IMR-90 (cell line): Measurements from ENCODE around the gene TSG101. TPM values are rescaled to one million over a fixed set of nuclear protein-coding genes. Genes with fewer than 3 reads are reported as not detected.

Source experiments
- ATAC-seq: fragments of 200-7000 bp; cut with Tn5 transposase; 2 replicates; pipeline ENCODE4 v1.9.1; 2020; ENCODE audit warnings: low read depth, mild to moderate bottlenecking, moderate library complexity
- BruUV-seq: library from RNA; stranded (reverse); fragments of 400-500 nt; replicated peaks from 2 replicates; lab custom pipeline; 2021; lab: Mats Ljungman, UMichigan
- CTCF ChIA-PET: fragments of 300-600 bp; formaldehyde crosslinking; extraction: SDS; loops from one replicate; lab custom pipeline; 2021; ENCODE audit warnings: antibody characterized with exemption; lab: Yijun Ruan, JAX
- POLR2A ChIA-PET: fragments of 300-600 bp; sonication (Branson Sonifier 250); formaldehyde crosslinking; loops from one replicate; lab custom pipeline; 2022; ENCODE audit warnings: antibody characterized with exemption; ENCODE audit not compliant: unreplicated experiment; lab: Charles Lee
- DNase-seq: peaks from one replicate; pipeline ENCODE4 v3.0.0; 2013
- H2AFZ ChIP-seq: replicated peaks from 2 replicates; pipeline ENCODE3; 2013; ENCODE audit warnings: low read length, mild to moderate bottlenecking; ENCODE audit not compliant: poor library complexity
- H2AK5ac ChIP-seq: 2 replicates; pipeline ENCODE4 v1.6.1; 2013; ENCODE audit warnings: low read depth, low read length, inconsistent platforms
- H2AK9ac ChIP-seq: replicated peaks from 2 replicates; pipeline ENCODE3; 2013; ENCODE audit warnings: mild to moderate bottlenecking, low read depth, low read length, moderate library complexity; ENCODE audit not compliant: poor library complexity
- H2BK120ac ChIP-seq: 2 replicates; pipeline ENCODE4 v1.6.1; 2013; ENCODE audit warnings: low read depth, low read length, inconsistent platforms
- H2BK15ac ChIP-seq: 3 replicates; pipeline ENCODE4 v1.6.1; 2013; ENCODE audit warnings: low read depth, low read length, inconsistent platforms
- H2BK20ac ChIP-seq: 2 replicates; pipeline ENCODE4 v1.6.1; 2013; ENCODE audit warnings: low read depth, mild to moderate bottlenecking, inconsistent platforms, low read length, moderate library complexity
- H2BK5ac ChIP-seq: 2 replicates; pipeline ENCODE4 v1.6.1; 2013; ENCODE audit warnings: mild to moderate bottlenecking, low read depth, low read length, inconsistent platforms; ENCODE audit not compliant: poor library complexity, severe bottlenecking
- H3K14ac ChIP-seq: replicated peaks from 2 replicates; pipeline ENCODE4 v1.6.1; 2013; ENCODE audit warnings: low read depth, low read length, inconsistent platforms
- H3K18ac ChIP-seq: 2 replicates; pipeline ENCODE4 v1.6.1; 2013; ENCODE audit warnings: low read depth, low read length, control low read depth
- H3K23ac ChIP-seq: 2 replicates; pipeline ENCODE4 v1.6.1; 2013; ENCODE audit warnings: low read depth, low read length, inconsistent platforms
- H3K27ac ChIP-seq: 2 replicates; pipeline ENCODE4 v1.5.1; 2013; ENCODE audit warnings: mild to moderate bottlenecking, control low read depth, low read length; ENCODE audit not compliant: insufficient read depth
- H3K27me3 ChIP-seq: 2 replicates; pipeline ENCODE4 v1.6.1; 2013; ENCODE audit warnings: low read length; ENCODE audit not compliant: control insufficient read depth, insufficient read depth
- H3K36me3 ChIP-seq: 2 replicates; pipeline ENCODE4 v1.6.1; 2013; ENCODE audit warnings: low read length, mixed read lengths; ENCODE audit not compliant: control insufficient read depth, insufficient read depth
- H3K4ac ChIP-seq: 2 replicates; pipeline ENCODE4 v1.6.1; 2013; ENCODE audit warnings: low read depth, low read length, inconsistent platforms
- H3K4me1 ChIP-seq: 2 replicates; pipeline ENCODE4 v1.6.1; 2013; ENCODE audit warnings: low read length, mixed read lengths; ENCODE audit not compliant: control insufficient read depth, insufficient read depth
- H3K4me2 ChIP-seq: 2 replicates; pipeline ENCODE4 v1.6.1; 2013; ENCODE audit warnings: low read depth, mild to moderate bottlenecking, control low read depth, low read length, moderate library complexity
- H3K4me3 ChIP-seq: 2 replicates; pipeline ENCODE4 v1.5.1; 2013; ENCODE audit warnings: low read depth, mild to moderate bottlenecking, control low read depth, low read length, moderate library complexity; ENCODE audit not compliant: insufficient read depth
- H3K56ac ChIP-seq: 2 replicates; pipeline ENCODE4 v1.6.1; 2013; ENCODE audit warnings: low read length, inconsistent platforms; ENCODE audit not compliant: insufficient read depth; ENCODE audit errors: extremely low read depth
- H3K79me1 ChIP-seq, 2 experiments: 2 replicates each; pipeline ENCODE4 v1.6.1; 2013; ENCODE audit warnings: low read length in 2 of 2, inconsistent platforms in 1 of 2, low read depth in 1 of 2
- H3K9ac ChIP-seq: 2 replicates; pipeline ENCODE4 v1.6.1; 2013; ENCODE audit warnings: low read depth, low read length, control low read depth
- H3K9me1 ChIP-seq: 2 replicates; pipeline ENCODE4 v1.6.1; 2013; ENCODE audit warnings: low read length, inconsistent platforms; ENCODE audit not compliant: insufficient read depth
- H3K9me3 ChIP-seq: 2 replicates; pipeline ENCODE4 v1.6.1; 2013; ENCODE audit warnings: low read length; ENCODE audit not compliant: control insufficient read depth, insufficient read depth
- H4K20me1 ChIP-seq: 2 replicates; pipeline ENCODE4 v1.6.1; 2013; ENCODE audit warnings: low read length, inconsistent platforms; ENCODE audit not compliant: insufficient read depth
- H4K5ac ChIP-seq: 2 replicates; pipeline ENCODE4 v1.6.1; 2013; ENCODE audit warnings: mild to moderate bottlenecking, low read depth, low read length, control low read depth
- H4K8ac ChIP-seq, 2 experiments: 2 replicates each; pipeline ENCODE4 v1.6.1; 2013; ENCODE audit warnings: low read depth in 2 of 2, low read length in 2 of 2, control low read depth in 1 of 2, inconsistent platforms in 1 of 2
- H4K91ac ChIP-seq: 2 replicates; pipeline ENCODE4 v1.6.1; 2013; ENCODE audit warnings: low read depth, low read length, inconsistent platforms; ENCODE audit not compliant: insufficient read depth
- CEBPB ChIP-seq: IDR thresholded peaks from 2 replicates; pipeline ENCODE4 v1.6.1; 2012; ENCODE audit warnings: low read depth, low read length, improper control_type of control experiment
- MXI1 ChIP-seq: IDR thresholded peaks from 2 replicates; pipeline ENCODE4 v1.6.1; 2012; ENCODE audit warnings: low read depth, mild to moderate bottlenecking, low read length, moderate library complexity, borderline replicate concordance
- dilution Hi-C: fragments of 300-500 bp; cut with HindIII; formaldehyde crosslinking; loops from one replicate; pipeline ENCODE4 v1.14.3; 2018; ENCODE audit warnings: low sequenced_read_pairs; ENCODE audit not compliant: unreplicated experiment
- in situ Hi-C: fragments of 300-500 bp; cut with MboI; formaldehyde crosslinking; loops from 3 replicates; pipeline ENCODE4 v1.14.3; 2019; ENCODE audit warnings: low sequenced_read_pairs, inconsistent platforms, mixed read lengths
- intact Hi-C: fragments of 100-400 bp; cut with micrococcal nuclease; formaldehyde crosslinking; loops from 2 replicates; pipeline ENCODE4 v1.10.0; 2022
- polyA plus RNA-seq, 3 experiments: library from polyadenylated mRNA; depleted of rRNA; stranded (reverse); fragments of >200 nt; gene quantifications; 2 replicates each; pipeline ENCODE4 v1.2.3, GENCODE V29; 2012; ENCODE audit warnings: low replicate concordance in 1 of 3
- total RNA-seq: library from RNA; depleted of rRNA; stranded (reverse); fragments of >200 nt; gene quantifications from 2 replicates; pipeline ENCODE4 v1.2.3, GENCODE V29; 2012

Gene TSG101
- total and polyA plus RNA-seq, 2 of the 4 experiments (the other 2 are of a cell fraction), result 67.4 to 113 TPM

GRCh38 chr11:18566406-18566805 is 39.7 kb upstream of the TSG101 start:
- Histone ChIP-seq H3K79me1 (peaks cover 0 to 11% of the 10 kb centered on the region in 2 experiments; a peak in 3 of 4 replicates), H3K4me2 (no peak overlapping the region), H2AFZ (no peak overlapping the region), H3K4me1 (peaks cover 4% of the 10 kb centered on the region; the same call in 1 of the 2 replicates), H3K23ac (no peak overlapping the region), H3K27ac (no peak overlapping the region), H4K8ac (no peak overlapping the region), H2BK5ac (no peak overlapping the region), H4K5ac (no peak overlapping the region), H2AK9ac (no peak overlapping the region), H3K56ac (no peak overlapping the region), H3K9me3 (no peaks in the 10 kb centered on the region), H3K4ac (no peak overlapping the region), H3K9ac (no peak overlapping the region), H2AK5ac (no peak overlapping the region), H2BK120ac (no peak overlapping the region), H4K91ac (no peak overlapping the region), H3K9me1 (no peaks in the 10 kb centered on the region), H2BK20ac (no peak overlapping the region), H3K18ac (no peak overlapping the region), H3K14ac (no peak overlapping the region), H2BK15ac (no peak overlapping the region), H3K27me3 (no peaks in the 10 kb centered on the region), H4K20me1 (no peaks in the 10 kb centered on the region), H3K36me3 (peaks cover 15% of the 10 kb centered on the region), H3K4me3 (no peak overlapping the region)
- no TSS peak for BruUV-seq
- intact Hi-C loops (no loop called here), dilution Hi-C loops (no loop called here), in situ Hi-C loops (no loop called here)
- ATAC-seq, result no peak
- ChIA-PET POLR2A (no interaction called here), CTCF (interaction anchor here (0.6 kb wide), 1 partner anchor 19 kb away, joined by 3 read pairs; no protein-coding TSS in a partner anchor)
- TF ChIP-seq MXI1, result no peak
- TF ChIP-seq CEBPB, result peak; percentile 68
- peak; percentile 29 for DNase-seq
